Smooth muscle cell (in vitro differentiated cells): ENCODE data around the gene RALGPS2. TPM values are rescaled to one million over a fixed set of nuclear protein-coding genes. Genes with fewer than 3 reads are reported as not detected.

ENCODE experiments used
- DNase-seq: peaks from one replicate; lab custom pipeline; 2025; ENCODE audit not compliant: unreplicated experiment; lab: John Stamatoyannopoulos, UW
- H2AFZ ChIP-seq: fragments of 200-600 bp; sonication (generic); 2 replicates; pipeline ENCODE4 v1.6.0; 2016; ENCODE audit warnings: antibody characterized with exemption, low read depth, mild to moderate bottlenecking
- H3F3A ChIP-seq: fragments of 200-600 bp; sonication (generic); 2 replicates; pipeline ENCODE4 v1.6.0; 2017; ENCODE audit warnings: antibody characterized with exemption, low read depth
- H3K27ac ChIP-seq: fragments of 200-600 bp; sonication (generic); 2 replicates; pipeline ENCODE4 v1.5.1; 2016; ENCODE audit warnings: low read depth, mild to moderate bottlenecking
- H3K27me3 ChIP-seq: fragments of 200-600 bp; sonication (generic); 2 replicates; pipeline ENCODE4 v1.6.1; 2016; ENCODE audit warnings: low read depth, mild to moderate bottlenecking
- H3K36me3 ChIP-seq: fragments of 200-600 bp; sonication (generic); 2 replicates; pipeline ENCODE4 v1.5.1; 2016; ENCODE audit warnings: low read depth
- H3K4me1 ChIP-seq: fragments of 200-600 bp; sonication (generic); 2 replicates; pipeline ENCODE4 v1.5.1; 2016; ENCODE audit warnings: low read depth
- H3K4me2 ChIP-seq: fragments of 200-600 bp; sonication (generic); 2 replicates; pipeline ENCODE4 v1.6.0; 2016; ENCODE audit warnings: mild to moderate bottlenecking
- H3K4me3 ChIP-seq: fragments of 200-600 bp; sonication (generic); 2 replicates; pipeline ENCODE4 v1.5.1; 2016; ENCODE audit warnings: mild to moderate bottlenecking
- H3K79me2 ChIP-seq: fragments of 200-600 bp; sonication (generic); 2 replicates; pipeline ENCODE4 v1.6.0; 2016; ENCODE audit warnings: low read depth, mild to moderate bottlenecking
- H3K9ac ChIP-seq: fragments of 200-600 bp; sonication (generic); 2 replicates; pipeline ENCODE4 v1.6.0; 2016; ENCODE audit warnings: low read depth
- H3K9me3 ChIP-seq: fragments of 200-600 bp; sonication (generic); replicated peaks from 2 replicates; pipeline ENCODE4 v1.5.1; 2016; ENCODE audit warnings: low read depth
- H4K20me1 ChIP-seq: fragments of 200-600 bp; sonication (generic); 2 replicates; pipeline ENCODE4 v1.6.0; 2016; ENCODE audit warnings: low read depth
- WGBS: methylation state at CpG from one replicate; pipeline ENCODE4 v1.1.7; 2016; ENCODE audit warnings: low lambda C conversion rate; 5-methylcytosine and 5-hydroxymethylcytosine counted together
- polyA plus RNA-seq: library from polyadenylated mRNA; unstranded; fragments of >200 nt; fragmentation: Nextera tagmentation; extraction: Ambion mirVana; gene quantifications from 2 replicates; pipeline ENCODE4 v1.2.1, GENCODE V29; 2016
- total RNA-seq: library from RNA; depleted of rRNA; stranded (reverse); fragments of >200 nt; gene quantifications from 2 replicates; pipeline ENCODE4 v1.2.3, GENCODE V29; 2014
- TF ChIP-seq, protein P1 (sequence below): fragments of 200-600 bp; sonication (generic); IDR thresholded peaks from 2 replicates; pipeline ENCODE4 v1.5.1; 2017; ENCODE audit warnings: borderline replicate concordance, mild to moderate bottlenecking, antibody characterized with exemption; ENCODE audit not compliant: insufficient read depth, poor library complexity, severe bottlenecking

The RALGPS2 gene
- total and polyA plus RNA-seq, 2 experiments from 2014 or later = 4.7 to 23.8 TPM

DNA sequence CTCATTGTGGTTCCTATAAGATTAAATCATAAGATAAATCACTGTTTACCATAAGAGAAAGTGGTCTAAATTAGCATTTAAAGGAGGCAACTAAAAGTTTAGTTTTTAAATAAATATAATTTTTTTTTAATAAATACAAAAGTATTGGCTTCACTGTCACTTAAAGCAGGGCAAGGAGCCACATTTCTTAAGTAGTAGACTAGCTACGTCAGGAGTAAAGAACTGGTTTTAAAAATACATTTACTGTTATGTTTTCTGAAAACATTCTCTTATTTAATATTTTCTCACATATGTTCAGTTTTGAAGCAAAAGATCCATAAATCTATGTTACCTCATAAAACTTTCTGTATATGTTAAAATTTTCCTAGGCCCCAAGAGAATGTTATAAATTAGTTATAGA, 143.7 kb downstream of the RALGPS2 start:
- Histone ChIP-seq H3K4me2 (peak overlapping the region; percentile 83), H3K27me3 (no peaks in the 10 kb centered on the region), H2AFZ (no peak overlapping the region), H3K27ac (peak overlapping the region; percentile 61), H3K4me1 (peaks cover 38% of the 10 kb centered on the region), H3K9ac (peak overlapping the region; percentile 5), H3K36me3 (no peaks in the 10 kb centered on the region), H4K20me1 (no peaks in the 10 kb centered on the region), H3K79me2 (no peaks in the 10 kb centered on the region), H3K9me3 (no peaks in the 10 kb centered on the region), H3F3A (peaks cover 5% of the 10 kb centered on the region), H3K4me3 (peak overlapping the region; percentile 37)
- TF ChIP-seq, protein P1, sequence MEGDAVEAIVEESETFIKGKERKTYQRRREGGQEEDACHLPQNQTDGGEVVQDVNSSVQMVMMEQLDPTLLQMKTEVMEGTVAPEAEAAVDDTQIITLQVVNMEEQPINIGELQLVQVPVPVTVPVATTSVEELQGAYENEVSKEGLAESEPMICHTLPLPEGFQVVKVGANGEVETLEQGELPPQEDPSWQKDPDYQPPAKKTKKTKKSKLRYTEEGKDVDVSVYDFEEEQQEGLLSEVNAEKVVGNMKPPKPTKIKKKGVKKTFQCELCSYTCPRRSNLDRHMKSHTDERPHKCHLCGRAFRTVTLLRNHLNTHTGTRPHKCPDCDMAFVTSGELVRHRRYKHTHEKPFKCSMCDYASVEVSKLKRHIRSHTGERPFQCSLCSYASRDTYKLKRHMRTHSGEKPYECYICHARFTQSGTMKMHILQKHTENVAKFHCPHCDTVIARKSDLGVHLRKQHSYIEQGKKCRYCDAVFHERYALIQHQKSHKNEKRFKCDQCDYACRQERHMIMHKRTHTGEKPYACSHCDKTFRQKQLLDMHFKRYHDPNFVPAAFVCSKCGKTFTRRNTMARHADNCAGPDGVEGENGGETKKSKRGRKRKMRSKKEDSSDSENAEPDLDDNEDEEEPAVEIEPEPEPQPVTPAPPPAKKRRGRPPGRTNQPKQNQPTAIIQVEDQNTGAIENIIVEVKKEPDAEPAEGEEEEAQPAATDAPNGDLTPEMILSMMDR = no peak
- DNase-seq = no peak
- WGBS = 65% methylated on average over 1 of the region's 1 CpG

DNA sequence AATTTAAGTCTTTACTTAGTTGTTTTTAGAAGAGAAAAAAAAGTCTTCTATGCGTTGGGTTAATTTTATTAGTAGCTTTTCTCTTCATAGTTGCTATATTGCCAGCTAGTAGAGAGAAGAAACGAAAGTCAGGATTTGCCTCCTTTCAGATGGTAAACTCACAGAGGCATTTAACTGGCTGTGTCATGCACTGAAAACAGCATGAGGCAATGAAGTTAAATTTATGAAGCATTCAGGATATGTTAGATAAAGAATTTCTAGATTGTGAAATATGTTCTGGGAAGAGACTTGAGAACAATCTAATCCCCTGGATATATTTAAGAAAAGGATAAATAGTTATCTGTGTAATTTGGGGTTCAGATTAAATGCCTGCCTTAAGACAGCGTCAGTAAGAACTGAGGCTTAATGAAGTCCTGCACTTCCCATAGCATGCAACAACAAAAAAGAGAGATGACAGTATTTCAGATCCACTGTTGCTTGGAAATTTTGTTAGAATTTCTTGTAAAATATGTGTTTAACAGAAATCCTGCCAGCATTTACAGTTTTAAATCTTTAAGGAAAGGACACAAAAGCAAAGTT, 144.2 kb downstream of the RALGPS2 start:
- H4K20me1 ChIP-seq = no peaks in the 10 kb centered on the region
- peaks cover 38% of the 10 kb centered on the region for H3K4me1 ChIP-seq
- H3K36me3 ChIP-seq = no peaks in the 10 kb centered on the region
- H2AFZ ChIP-seq = no peak overlapping the region
- DNase-seq = no peak
- peak overlapping the region; percentile 83 for H3K4me2 ChIP-seq
- peaks cover 5% of the 10 kb centered on the region for H3F3A ChIP-seq
- peak overlapping the region; percentile 37 for H3K4me3 ChIP-seq
- H3K9ac ChIP-seq = peak overlapping the region; percentile 5
- no peaks in the 10 kb centered on the region for H3K9me3 ChIP-seq
- no peaks in the 10 kb centered on the region for H3K79me2 ChIP-seq
- 21% methylated on average over 3 of the region's 3 CpGs for WGBS
- TF ChIP-seq, protein P1 = no peak
- peak overlapping the region; percentile 61 for H3K27ac ChIP-seq
- H3K27me3 ChIP-seq = no peaks in the 10 kb centered on the region

- DNase-seq = no peak
- Histone ChIP-seq H3K9me3 (no peaks in the 10 kb centered on the region), H3F3A (peaks cover 5% of the 10 kb centered on the region), H2AFZ (no peak overlapping the region), H3K4me1 (peaks cover 38% of the 10 kb centered on the region), H3K4me2 (peak overlapping the region; percentile 83), H3K27me3 (no peaks in the 10 kb centered on the region), H3K36me3 (no peaks in the 10 kb centered on the region), H3K9ac (no peak overlapping the region), H3K79me2 (no peaks in the 10 kb centered on the region), H3K27ac (peak overlapping the region; percentile 61), H3K4me3 (peak overlapping the region; percentile 37), H4K20me1 (no peaks in the 10 kb centered on the region)
- WGBS = 65% methylated on average over 1 of the region's 1 CpG
- TF ChIP-seq, protein P1 = no peak
Observed at GRCh38 chr1:178870221-178870620, 145.2 kb downstream of the RALGPS2 start.

DNA sequence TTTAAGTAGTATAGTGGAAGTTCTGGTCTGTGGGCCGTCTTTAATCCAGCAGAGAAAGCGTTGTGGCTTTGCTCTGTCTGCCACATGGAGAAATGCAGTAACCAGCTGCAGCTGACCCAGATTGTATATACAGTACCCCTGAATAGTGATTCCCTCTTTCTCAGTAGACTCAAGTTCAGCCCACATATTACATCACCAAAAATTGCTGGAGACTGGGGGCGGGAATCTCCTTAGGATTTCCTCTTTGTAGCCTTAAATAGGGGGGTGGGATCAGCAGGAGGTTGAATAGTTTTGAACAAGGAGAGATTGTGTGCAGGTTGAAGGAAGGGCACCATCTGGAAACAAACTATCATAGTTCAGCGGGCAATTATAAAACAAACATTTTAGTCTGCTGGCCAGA, 145.9 kb downstream of the RALGPS2 start, which contains the start of gene ANGPTL1:
Gene ANGPTL1, minus strand, starts transcription at position 134 of the 400 bp plus-strand sequence. CDS start 5,301 bp downstream, outside the sequence.
- H3K4me2 ChIP-seq = peak within 1 kb of the TSS; percentile 83
- no peaks in the 10 kb centered on the region for H3K79me2 ChIP-seq
- H3K9ac ChIP-seq = no peak within 1 kb of the TSS
- 23% methylated on average over 4 of the region's 4 CpGs for WGBS
- no peaks in the 10 kb centered on the region for H3K9me3 ChIP-seq
- H3K4me1 ChIP-seq = peaks cover 38% of the 10 kb centered on the region
- H4K20me1 ChIP-seq = no peaks in the 10 kb centered on the region
- TF ChIP-seq, protein P1 = no peak
- H2AFZ ChIP-seq = no peak within 1 kb of the TSS
- H3K4me3 ChIP-seq = peak within 1 kb of the TSS; percentile 37
- no peaks in the 10 kb centered on the region for H3K27me3 ChIP-seq
- H3F3A ChIP-seq = peaks cover 5% of the 10 kb centered on the region
- no peaks in the 10 kb centered on the region for H3K36me3 ChIP-seq
- peak within 1 kb of the TSS; percentile 61 for H3K27ac ChIP-seq
- DNase-seq = no peak
